Uterus (tissue), 2 donors: ENCODE data around the gene SLC38A11.
"Not testable (repeated sequence)": the region's sequence is repeated elsewhere in the genome, so short reads cannot be mapped to it uniquely, and the experiment has no call there.

Experiments
- POLR2A ChIP-seq, 2 donors: fragments of 450-650 bp; IDR thresholded peaks; one replicate each; pipeline ENCODE4 v1.6.1; 2016; ENCODE audit warnings: antibody characterized with exemption in 2 of 2, mild to moderate bottlenecking in 1 of 2, moderate library complexity in 1 of 2
- TF ChIP-seq, protein P1 (sequence below), 4 experiments: fragments of 200-600 bp in 2 of 4; fragments of 450-650 bp in 2 of 4; sonication (generic) in 2 of 4; IDR thresholded peaks; one replicate each; pipeline ENCODE4 v1.5.1; 2016 to 2019; ENCODE audit warnings: antibody characterized with exemption in 4 of 4, mild to moderate bottlenecking in 2 of 4, moderate library complexity in 1 of 4

DNA sequence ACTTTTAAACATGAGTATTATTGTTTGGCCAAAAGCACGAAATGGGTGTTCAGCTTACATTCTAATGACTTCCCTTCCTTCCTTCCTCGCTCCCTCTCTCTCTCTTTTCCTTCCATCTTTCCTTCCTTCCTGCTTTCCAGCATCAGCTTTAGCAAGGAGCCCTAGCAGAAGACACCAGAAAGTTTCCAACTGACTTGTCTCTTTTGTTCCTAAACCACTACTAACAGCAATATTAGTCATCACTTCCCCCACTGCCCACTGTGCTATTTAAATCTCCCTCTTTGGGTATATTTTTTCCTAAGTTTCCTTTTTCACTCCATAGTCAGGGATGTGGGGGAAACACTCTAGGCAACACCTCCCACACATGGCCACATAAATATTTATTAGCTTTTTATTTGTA lies 25.4 kb upstream of the SLC38A11 start:
- not testable (repeated sequence) for TF ChIP-seq POLR2A (IDR thresholded peaks at IDR 0.05)
- TF ChIP-seq, protein P1, sequence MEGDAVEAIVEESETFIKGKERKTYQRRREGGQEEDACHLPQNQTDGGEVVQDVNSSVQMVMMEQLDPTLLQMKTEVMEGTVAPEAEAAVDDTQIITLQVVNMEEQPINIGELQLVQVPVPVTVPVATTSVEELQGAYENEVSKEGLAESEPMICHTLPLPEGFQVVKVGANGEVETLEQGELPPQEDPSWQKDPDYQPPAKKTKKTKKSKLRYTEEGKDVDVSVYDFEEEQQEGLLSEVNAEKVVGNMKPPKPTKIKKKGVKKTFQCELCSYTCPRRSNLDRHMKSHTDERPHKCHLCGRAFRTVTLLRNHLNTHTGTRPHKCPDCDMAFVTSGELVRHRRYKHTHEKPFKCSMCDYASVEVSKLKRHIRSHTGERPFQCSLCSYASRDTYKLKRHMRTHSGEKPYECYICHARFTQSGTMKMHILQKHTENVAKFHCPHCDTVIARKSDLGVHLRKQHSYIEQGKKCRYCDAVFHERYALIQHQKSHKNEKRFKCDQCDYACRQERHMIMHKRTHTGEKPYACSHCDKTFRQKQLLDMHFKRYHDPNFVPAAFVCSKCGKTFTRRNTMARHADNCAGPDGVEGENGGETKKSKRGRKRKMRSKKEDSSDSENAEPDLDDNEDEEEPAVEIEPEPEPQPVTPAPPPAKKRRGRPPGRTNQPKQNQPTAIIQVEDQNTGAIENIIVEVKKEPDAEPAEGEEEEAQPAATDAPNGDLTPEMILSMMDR (IDR thresholded peaks at IDR 0.05): not testable (repeated sequence)
